A549 (cell line): Measurements from ENCODE around the gene CACNG8. TPM values are rescaled to one million over a fixed set of nuclear protein-coding genes. Genes with fewer than 3 reads are reported as not detected.

Experiments used
- ATAC-seq, 2 experiments: fragments of 200-7000 bp in 1 of 2; fragments of >200 bp in 1 of 2; cut with Nextera tagmentation in 1 of 2; cut with Tn5 transposase in 1 of 2; 3 replicates each; pipeline versions ENCODE4 v1.8.0 to v1.9.1; 2018 to 2020; ENCODE audit warnings: mild to moderate bottlenecking in 1 of 2, moderate library complexity in 1 of 2
- CTCF ChIA-PET: fragments of 300-600 bp; sonication (Branson Sonifier 250); formaldehyde crosslinking; extraction: SDS; loops from one replicate; lab custom pipeline; 2021; ENCODE audit warnings: antibody characterized with exemption, inconsistent platforms; lab: Yijun Ruan, JAX
- POLR2A ChIA-PET: fragments of 350-600 bp; formaldehyde crosslinking; extraction: SDS; loops from one replicate; lab custom pipeline; 2021; ENCODE audit warnings: antibody characterized with exemption, inconsistent platforms; lab: Yijun Ruan, JAX
- DNase-seq, 2 experiments: peaks; one replicate each; pipeline versions ENCODE4 v3.0.0 to v3.0.0-alpha.2; 2011 to 2016; ENCODE audit warnings: low read depth in 1 of 2, low spot score in 1 of 2
- FAIRE-seq: peaks from 2 replicates; lab custom pipeline; 2011; peaks lifted over from hg19 to GRCh38; lab: Jason Lieb, UNC
- H3K27ac ChIP-seq, 2 experiments: fragments of >200 bp; sonication (Bioruptor Twin); formaldehyde crosslinking; 3 replicates each; pipeline ENCODE4 v1.5.1; 2016 to 2017
- H3K4me1 ChIP-seq: fragments of >200 bp; sonication (Bioruptor Twin); formaldehyde crosslinking; 3 replicates; pipeline ENCODE4 v1.6.1; 2016
- H3K4me2 ChIP-seq: fragments of >200 bp; sonication (Bioruptor Twin); formaldehyde crosslinking; 3 replicates; pipeline ENCODE4 v1.6.1; 2016
- H3K4me3 ChIP-seq: fragments of >200 bp; sonication (Bioruptor Twin); formaldehyde crosslinking; 3 replicates; pipeline ENCODE4 v1.5.1; 2016
- H3K9me3 ChIP-seq: fragments of >200 bp; sonication (Bioruptor Twin); formaldehyde crosslinking; 3 replicates; pipeline ENCODE4 v1.6.1; 2016
- ATOH8 ChIP-seq: fragments of 250-450 bp; sonication (Bioruptor Pico); IDR thresholded peaks from 2 replicates; pipeline ENCODE4 v1.5.0; 2020; ENCODE audit warnings: low read depth, mild to moderate bottlenecking, moderate library complexity
- BCL3 ChIP-seq: fragments of >200 bp; sonication (Bioruptor Twin); formaldehyde crosslinking; IDR thresholded peaks from 3 replicates; pipeline ENCODE4 v1.6.1; 2016
- CBX2 ChIP-seq: fragments of 200-600 bp; sonication (generic); IDR thresholded peaks from 2 replicates; pipeline ENCODE4 v1.6.1; 2016; ENCODE audit warnings: low read depth, mild to moderate bottlenecking, borderline replicate concordance
- CBX8 ChIP-seq: fragments of 200-600 bp; sonication (generic); IDR thresholded peaks from 2 replicates; pipeline ENCODE4 v1.6.1; 2016
- CEBPB ChIP-seq, 2 experiments: fragments of >200 bp in 1 of 2; sonication (Bioruptor Twin) in 1 of 2; formaldehyde crosslinking in 1 of 2; IDR thresholded peaks; 2 replicates each; pipeline ENCODE4 v1.6.1; 2012 to 2016
- CHD2 ChIP-seq: fragments of 150-350 bp; IDR thresholded peaks from 2 replicates; pipeline ENCODE4 v1.6.1; 2014; ENCODE audit warnings: low read length; ENCODE audit not compliant: partially characterized antibody
- CHD4 ChIP-seq: fragments of 200-600 bp; sonication (generic); IDR thresholded peaks from 2 replicates; pipeline ENCODE4 v1.6.1; 2016; ENCODE audit warnings: antibody characterized with exemption, mild to moderate bottlenecking, borderline replicate concordance
- CTCF ChIP-seq: fragments of >200 bp; sonication (Bioruptor Twin); formaldehyde crosslinking; IDR thresholded peaks from 3 replicates; pipeline ENCODE4 v1.5.1; 2016
- E2F6 ChIP-seq: IDR thresholded peaks from 2 replicates; pipeline ENCODE4 v1.6.1; 2012; ENCODE audit warnings: low read depth, borderline replicate concordance
- EHF ChIP-seq: fragments of 250-450 bp; sonication (Bioruptor Pico); IDR thresholded peaks from 2 replicates; pipeline ENCODE4 v1.5.0; 2020; ENCODE audit warnings: mild to moderate bottlenecking
- ESRRA ChIP-seq: fragments of 150-350 bp; IDR thresholded peaks from 2 replicates; pipeline ENCODE4 v1.6.1; 2014; ENCODE audit warnings: mild to moderate bottlenecking, low read length, borderline replicate concordance
- FOSB ChIP-seq: fragments of 250-450 bp; sonication (Bioruptor Pico); IDR thresholded peaks from 2 replicates; pipeline ENCODE4 v1.5.0; 2020; ENCODE audit warnings: mild to moderate bottlenecking, moderate library complexity
- HDAC2 ChIP-seq: fragments of 200-600 bp; sonication (generic); IDR thresholded peaks from 2 replicates; pipeline ENCODE4 v1.6.1; 2016
- HMGXB4 ChIP-seq: fragments of 250-450 bp; sonication (Bioruptor Pico); IDR thresholded peaks from 2 replicates; pipeline ENCODE4 v1.5.0; 2021; ENCODE audit warnings: mild to moderate bottlenecking, moderate library complexity, borderline replicate concordance
- HOXB13 ChIP-seq: fragments of 250-450 bp; sonication (Bioruptor Pico); IDR thresholded peaks from 2 replicates; pipeline ENCODE4 v1.5.0; 2020; ENCODE audit warnings: low read depth, mild to moderate bottlenecking, moderate library complexity
- JUN ChIP-seq, 2 experiments: fragments of >200 bp; sonication (Bioruptor Twin); formaldehyde crosslinking; IDR thresholded peaks; 2 replicates in 1 of 2; 3 replicates in 1 of 2; pipeline ENCODE4 v1.6.1; 2016 to 2017
- KDM5A ChIP-seq: fragments of 200-600 bp; sonication (generic); IDR thresholded peaks from 2 replicates; pipeline ENCODE4 v1.6.1; 2016; ENCODE audit warnings: antibody characterized with exemption, mild to moderate bottlenecking
- MAFK ChIP-seq: fragments of 450-650 bp; IDR thresholded peaks from 2 replicates; pipeline ENCODE4 v1.6.1; 2014; ENCODE audit not compliant: partially characterized antibody
- NR3C1 ChIP-seq: fragments of >200 bp; sonication (Bioruptor Twin); formaldehyde crosslinking; IDR thresholded peaks from 3 replicates; pipeline ENCODE4 v1.6.1; 2017
- PHF8 ChIP-seq: fragments of 200-600 bp; sonication (generic); IDR thresholded peaks from 2 replicates; pipeline ENCODE4 v1.6.1; 2016; ENCODE audit warnings: low read depth, mild to moderate bottlenecking, antibody characterized with exemption, moderate library complexity, borderline replicate concordance
- RARB ChIP-seq: fragments of 250-450 bp; sonication (Bioruptor Pico); IDR thresholded peaks from 2 replicates; pipeline ENCODE4 v1.8.0; 2021; ENCODE audit warnings: mild to moderate bottlenecking, moderate library complexity
- RCOR1 ChIP-seq: fragments of 150-350 bp; IDR thresholded peaks from 2 replicates; pipeline ENCODE4 v1.6.1; 2014; ENCODE audit warnings: antibody characterized with exemption, low read length, low read depth
- SMC3 ChIP-seq: fragments of >200 bp; sonication (Bioruptor Twin); formaldehyde crosslinking; IDR thresholded peaks from 3 replicates; pipeline ENCODE4 v1.6.1; 2018; ENCODE audit warnings: inconsistent platforms
- TFCP2L1 ChIP-seq: fragments of 250-450 bp; sonication (Bioruptor Pico); IDR thresholded peaks from 2 replicates; pipeline ENCODE4 v1.5.0; 2021; ENCODE audit warnings: mild to moderate bottlenecking
- ZC3H11A ChIP-seq: fragments of 450-650 bp; IDR thresholded peaks from 2 replicates; pipeline ENCODE4 v1.6.1; 2014; ENCODE audit warnings: antibody characterized with exemption, mild to moderate bottlenecking
- ZNF302 ChIP-seq: fragments of 250-450 bp; sonication (Bioruptor Pico); IDR thresholded peaks from 2 replicates; pipeline ENCODE4 v1.9.0; 2021; ENCODE audit warnings: inconsistent platforms, mild to moderate bottlenecking, moderate library complexity
- WGBS: methylation state at CpG from one replicate; pipeline ENCODE4 v1.1.6; 2017; ENCODE audit errors: missing lambda C conversion rate; 5-methylcytosine and 5-hydroxymethylcytosine counted together
- polyA plus RNA-seq, 4 experiments: library from polyadenylated mRNA; depleted of rRNA in 3 of 4; stranded (reverse); fragments of >200 nt; fragmentation: RNase III in 1 of 4; extraction: RNeasy Plus Mini Kit Qiagen cat#74134 plus additional on column Dnase treatment in 1 of 4; gene quantifications; 2 replicates in 3 of 4; 3 replicates in 1 of 4; pipeline ENCODE4 v1.2.3, GENCODE V29; 2011 to 2017

Gene CACNG8
- polyA plus RNA-seq, 2 of the 4 experiments (the other 2 are of a cell fraction): 1.1 to 5.8 TPM

- TF ChIP-seq HOXB13 (CRISPR knock-in tag) (no peak), CBX2 (no peak), BCL3 (no peak), NR3C1 (no peak)
Observed at GRCh38 chr19:53960187-53960586, 2.5 kb upstream of the CACNG8 start (continued).

GRCh38 chr19:53960886-53961285 is 1.9 kb upstream of the CACNG8 start:
- TF ChIP-seq E2F6: no peak
- no peak for TF ChIP-seq FOSB (CRISPR knock-in tag)
- no peak for TF ChIP-seq TFCP2L1 (CRISPR knock-in tag)
- no peak for TF ChIP-seq ZNF302 (CRISPR knock-in tag)
- TF ChIP-seq ESRRA: no peak
- no peak for TF ChIP-seq ATOH8 (CRISPR knock-in tag)
- no peak for TF ChIP-seq HMGXB4 (CRISPR knock-in tag)
- no peak for TF ChIP-seq CBX8
- no peak for TF ChIP-seq CHD2
- TF ChIP-seq EHF (CRISPR knock-in tag): no peak
- DNase-seq (no peak), FAIRE-seq (no peak), ATAC-seq (no peak)
- Histone ChIP-seq H3K4me3 (no peak overlapping the region), H3K4me2 (no peak overlapping the region), H3K27ac (no peak overlapping the region), H3K9me3 (no peaks in the 10 kb centered on the region), H3K4me1 (peaks cover 22% of the 10 kb centered on the region)
- ChIA-PET POLR2A (no interaction called here), CTCF (interaction anchor here (1.1 to 1.4 kb wide), 2 partner anchors 10 to 12 kb away, joined by 3 to 5 read pairs; no protein-coding TSS in a partner anchor)
- 71% methylated on average over 8 of the region's 8 CpGs for WGBS

GRCh38 chr19:53961523-53962356 is 997 bp upstream of the CACNG8 start:
- no peaks in the 10 kb centered on the region for H3K9me3 ChIP-seq
- peak overlapping the region; percentile 55 for H3K4me2 ChIP-seq
- H3K27ac ChIP-seq: peak overlapping the region; percentile 58 to 74; a peak in 5 of 6 replicates
- 60% methylated on average over 28 of the region's 32 CpGs for WGBS
- DNase-seq (peak in 1 of 2 experiments; percentile 53), FAIRE-seq (no peak), ATAC-seq (peak; percentile 26 to 50; a peak in 4 of 6 replicates)
- peak overlapping the region; percentile 46 for H3K4me3 ChIP-seq
- H3K4me1 ChIP-seq: peaks cover 22% of the 10 kb centered on the region
- POLR2A ChIA-PET: interaction anchor here (0.8 kb wide), 1 partner anchor 9 kb away, joined by 3 read pairs; no protein-coding TSS in a partner anchor
- CTCF ChIA-PET: interaction anchor here (1.1 to 1.4 kb wide), 2 partner anchors 11 to 12 kb away, joined by 3 to 5 read pairs; no protein-coding TSS in a partner anchor
- TF ChIP-seq CHD4: no peak
- no peak for TF ChIP-seq CTCF
- TF ChIP-seq PHF8: no peak
- no peak for TF ChIP-seq ZC3H11A
- no peak for TF ChIP-seq RCOR1
- no peak for TF ChIP-seq CEBPB (IDR thresholded peaks at IDR 0.05)
- no peak for TF ChIP-seq KDM5A
- TF ChIP-seq RARB: no peak
- TF ChIP-seq JUN (IDR thresholded peaks at IDR 0.05): no peak
- TF ChIP-seq SMC3: no peak
- TF ChIP-seq NR3C1: no peak
- TF ChIP-seq ESRRA: no peak
- TF ChIP-seq HDAC2: no peak
- no peak for TF ChIP-seq MAFK
